Thymus (tissue), 11 donors: ENCODE data around the gene KMT5B. TPM values are rescaled to one million over a fixed set of nuclear protein-coding genes. Genes with fewer than 3 reads are reported as not detected.

Experiments
- DNase-seq, 9 donors: peaks; one replicate each; pipeline ENCODE4 v3.0.0-alpha.2; 2013; ENCODE audit warnings: low spot score in 9 of 9, low read depth in 6 of 9, missing footprints in 1 of 9
- H3K27ac ChIP-seq, 2 donors: one replicate each; pipeline ENCODE4 v1.5.1; 2013; ENCODE audit warnings: control low read depth in 1 of 2, low read depth in 1 of 2, low read length in 1 of 2, mild to moderate bottlenecking in 1 of 2, moderate library complexity in 1 of 2
- H3K27me3 ChIP-seq, 2 donors: one replicate each; pipeline ENCODE4 v1.5.1; 2013; ENCODE audit warnings: low read length in 1 of 2; ENCODE audit not compliant: control insufficient read depth in 2 of 2, insufficient read depth in 1 of 2
- H3K36me3 ChIP-seq, 2 donors: one replicate each; pipeline ENCODE4 v1.5.1; 2013; ENCODE audit warnings: low read length in 1 of 2, mild to moderate bottlenecking in 1 of 2, moderate library complexity in 1 of 2; ENCODE audit not compliant: control insufficient read depth in 2 of 2, insufficient read depth in 2 of 2
- H3K4me1 ChIP-seq, 2 donors: one replicate each; pipeline ENCODE4 v1.5.1; 2013; ENCODE audit warnings: low read length in 2 of 2; ENCODE audit not compliant: control insufficient read depth in 2 of 2, insufficient read depth in 2 of 2
- H3K4me3 ChIP-seq, 2 donors: one replicate each; pipeline ENCODE4 v1.5.1; 2013; ENCODE audit warnings: low read length in 2 of 2, control low read depth in 1 of 2, mild to moderate bottlenecking in 1 of 2
- H3K9me3 ChIP-seq, 2 donors: one replicate each; pipeline ENCODE4 v1.5.1; 2013; ENCODE audit warnings: low read length in 1 of 2, mild to moderate bottlenecking in 1 of 2; ENCODE audit not compliant: control insufficient read depth in 2 of 2, insufficient read depth in 1 of 2
- WGBS: extraction: QIAGEN DNeasy Blood & Tissue Kit; methylation state at CpG from one replicate; pipeline ENCODE4 v1.1.7; 2013; 5-methylcytosine and 5-hydroxymethylcytosine counted together
- polyA plus RNA-seq: library from polyadenylated mRNA; stranded (reverse); fragments of 200-250 nt; gene quantifications from one replicate; pipeline ENCODE4 v1.2.3, GENCODE V29; 2013
- total RNA-seq: library from RNA; stranded (reverse); fragments of 120-200 nt; gene quantifications from one replicate; pipeline ENCODE4 v1.2.4, GENCODE V29; 2013
- donor health status: healthy.

KMT5B gene
- total and polyA plus RNA-seq, 2 donors: 32.7 to 33.1 TPM

DNA sequence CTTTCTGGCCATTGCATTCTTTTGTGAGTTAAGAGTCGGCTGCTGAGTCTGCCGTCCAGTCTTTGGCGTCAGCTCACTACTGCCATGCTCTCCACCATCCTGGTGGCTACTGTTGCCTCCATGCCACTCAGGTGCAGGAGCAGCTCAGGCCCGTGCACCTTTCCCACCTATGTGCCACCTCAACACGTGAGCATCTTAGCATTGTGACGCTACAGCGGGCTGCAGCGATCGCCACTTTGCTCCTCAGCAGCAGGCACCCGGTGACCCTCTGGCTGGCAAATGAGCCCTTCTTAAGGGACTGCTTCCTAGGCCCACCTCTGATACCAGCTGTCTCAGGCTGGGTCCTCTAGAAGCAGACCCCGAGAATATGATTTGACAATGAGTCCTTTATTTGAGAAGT lies 11.5 kb upstream of the KMT5B start:
- no peaks in the 10 kb centered on the region for H3K4me1 ChIP-seq
- DNase-seq: no peak

DNA sequence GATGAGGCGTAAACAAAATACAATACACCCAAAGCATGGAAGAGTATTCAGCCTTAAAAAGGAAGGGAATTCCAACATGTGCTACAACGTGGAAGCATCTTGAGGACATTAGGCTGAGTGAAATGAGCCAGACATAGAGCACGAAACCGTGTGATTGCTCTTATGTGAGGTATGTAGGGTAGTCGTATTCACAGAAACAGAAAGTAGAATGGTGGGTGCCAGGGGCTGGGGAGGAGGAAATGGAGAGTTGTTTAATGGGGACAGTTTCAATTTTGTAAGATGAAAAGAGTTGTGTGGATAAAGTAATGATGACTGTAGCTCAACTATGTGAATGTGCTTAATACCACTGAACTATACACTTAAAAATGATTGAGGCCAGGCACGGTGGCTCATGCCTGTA lies 10.2 kb upstream of the KMT5B start:
- Histone ChIP-seq H3K36me3 (no peaks in the 10 kb centered on the region), H3K27ac (no peak overlapping the region), H3K27me3 (peaks cover 0 to 2% of the 10 kb centered on the region in 2 donors), H3K9me3 (no peaks in the 10 kb centered on the region), H3K4me1 (no peaks in the 10 kb centered on the region), H3K4me3 (no peak overlapping the region)
- no peak for DNase-seq
- WGBS: 89% methylated on average over 6 of the region's 6 CpGs

More for the DNA sequence above, 11.5 kb upstream of the KMT5B start:
- Histone ChIP-seq H3K36me3 (no peaks in the 10 kb centered on the region), H3K27me3 (no peaks in the 10 kb centered on the region), H3K9me3 (no peaks in the 10 kb centered on the region), H3K27ac (no peak overlapping the region), H3K4me3 (no peak overlapping the region)
- 98% methylated on average over 11 of the region's 11 CpGs for WGBS

DNA sequence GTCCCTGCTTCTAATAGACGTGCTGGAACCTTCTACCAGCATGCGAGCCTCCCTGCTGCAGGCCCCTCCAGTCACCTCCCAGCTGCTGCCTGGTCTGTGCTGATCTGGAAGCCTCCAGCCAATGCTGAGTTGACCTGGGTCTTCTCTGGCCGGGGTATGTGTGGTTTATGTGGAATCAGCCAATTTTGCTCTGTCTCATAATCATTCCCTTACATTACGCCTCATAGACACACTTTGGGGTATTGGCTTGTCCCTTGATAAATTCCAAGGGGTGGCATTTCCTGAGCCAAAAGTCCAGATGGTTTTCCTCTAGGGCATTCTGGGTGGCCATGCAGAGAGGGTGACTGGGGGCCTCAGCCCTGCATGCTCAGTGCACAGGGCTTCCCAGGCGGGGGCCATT lies 8.3 kb upstream of the KMT5B start:
- WGBS: 96% methylated on average over 5 of the region's 5 CpGs
- Histone ChIP-seq H3K9me3 (no peaks in the 10 kb centered on the region), H3K27ac (no peak overlapping the region), H3K4me3 (no peak overlapping the region), H3K27me3 (peaks cover 3 to 16% of the 10 kb centered on the region in 2 donors), H3K4me1 (no peaks in the 10 kb centered on the region), H3K36me3 (no peaks in the 10 kb centered on the region)
- no peak for DNase-seq

DNA sequence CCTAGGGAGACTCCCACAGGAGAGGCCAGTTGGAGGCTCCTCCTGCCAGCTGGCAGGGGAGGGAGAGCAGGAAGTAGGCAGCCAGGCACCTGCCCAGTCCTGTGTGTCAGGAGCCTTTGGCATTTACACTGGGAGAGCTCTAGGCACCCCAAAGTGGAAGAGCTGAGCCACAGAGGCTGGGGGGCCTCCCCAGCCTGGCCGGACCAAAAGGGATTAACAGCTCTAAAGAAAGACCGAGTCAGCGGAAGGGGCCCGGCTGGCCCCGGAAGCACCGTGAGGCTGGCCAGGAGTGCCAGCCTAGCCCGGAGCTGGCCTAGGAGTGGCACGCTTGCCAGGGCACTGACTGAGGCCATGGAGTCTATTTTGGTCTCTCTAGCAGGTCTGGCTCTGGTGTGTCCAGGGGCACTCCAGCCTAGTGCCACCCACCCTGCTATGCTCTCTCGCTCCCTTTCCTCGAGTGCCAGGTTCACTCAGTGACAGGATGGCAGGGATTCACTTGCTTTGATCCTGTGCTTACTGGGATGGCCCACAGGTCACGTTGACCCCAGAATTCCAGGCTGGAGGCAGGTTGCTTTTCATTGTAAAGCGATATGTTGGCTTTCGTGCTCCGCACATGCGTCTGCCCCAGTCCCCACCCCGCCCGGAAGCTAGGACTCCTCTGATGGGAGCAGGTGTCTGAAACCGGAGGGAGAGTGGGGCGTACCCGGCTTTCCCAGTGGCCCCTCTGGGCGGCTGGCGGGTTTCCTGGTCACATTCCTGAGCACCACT lies 3.3 kb upstream of the KMT5B start:
- Histone ChIP-seq H3K4me1 (peaks cover 8 to 16% of the 10 kb centered on the region in 2 donors), H3K36me3 (no peaks in the 10 kb centered on the region), H3K9me3 (peaks cover 0 to 3% of the 10 kb centered on the region in 2 donors), H3K27me3 (peaks cover 7 to 41% of the 10 kb centered on the region in 2 donors), H3K4me3 (no peak overlapping the region), H3K27ac (no peak overlapping the region)
- DNase-seq: no peak
- WGBS: 93% methylated on average over 22 of the region's 22 CpGs

DNA sequence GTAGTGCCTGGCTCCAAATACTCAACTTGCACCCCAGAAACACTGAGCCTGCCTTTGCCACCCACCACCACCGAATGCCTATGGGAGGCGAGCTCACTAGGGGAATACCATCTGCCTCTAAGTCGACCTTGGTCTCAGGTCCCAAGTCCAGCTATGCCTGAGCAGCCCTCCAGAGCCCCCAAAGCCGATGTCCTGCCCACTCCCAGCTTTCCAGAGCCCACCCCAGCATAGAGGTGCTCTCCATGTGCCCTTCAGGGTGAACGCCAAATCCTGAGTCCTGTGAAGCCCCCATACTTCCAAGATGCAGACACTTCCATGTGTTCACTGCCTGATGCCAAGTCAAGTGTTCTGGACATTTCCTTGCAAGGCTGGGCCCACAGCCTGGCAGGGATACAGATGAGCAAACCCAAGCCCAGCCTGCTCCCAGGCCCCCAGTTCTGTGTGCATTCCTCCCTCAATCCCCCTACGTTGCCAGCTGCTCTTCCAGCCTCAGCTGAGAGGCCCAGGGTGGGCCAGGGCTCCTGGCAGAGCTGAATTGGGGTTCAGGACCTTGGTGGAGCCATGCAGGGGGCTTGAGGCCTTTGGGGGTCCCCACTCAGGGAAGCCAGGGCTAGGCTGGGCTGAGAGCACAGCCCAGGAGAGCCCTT lies 2.6 kb upstream of the KMT5B start:
- 94% methylated on average over 6 of the region's 6 CpGs for WGBS
- H3K27me3 ChIP-seq: peaks cover 7 to 41% of the 10 kb centered on the region in 2 donors
- no peak for DNase-seq
- H3K36me3 ChIP-seq: no peaks in the 10 kb centered on the region
- peaks cover 0 to 3% of the 10 kb centered on the region in 2 donors for H3K9me3 ChIP-seq
- no peak overlapping the region for H3K27ac ChIP-seq
- H3K4me3 ChIP-seq: no peak overlapping the region
- peaks cover 10 to 21% of the 10 kb centered on the region in 2 donors for H3K4me1 ChIP-seq

DNA sequence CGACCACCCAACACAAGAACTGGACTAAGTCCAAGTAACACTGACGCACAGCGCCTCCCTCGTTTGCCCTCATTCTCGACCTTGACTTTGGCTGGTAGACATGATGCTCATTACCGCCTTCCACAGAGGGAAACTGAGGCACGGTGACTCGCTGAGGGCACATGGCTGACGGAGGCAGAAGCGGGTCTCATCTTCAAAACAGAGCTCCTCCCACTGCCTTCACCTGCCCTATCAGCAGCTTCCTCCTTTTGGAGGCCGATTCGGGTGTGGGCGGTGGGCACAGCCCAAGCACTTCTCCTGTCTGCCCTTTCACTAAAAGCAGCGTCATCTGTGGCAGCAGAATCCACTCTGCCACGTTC lies 2.0 kb upstream of the KMT5B start:
- WGBS: 60% methylated on average over 15 of the region's 15 CpGs
- DNase-seq: peak in 2 of 9 donors; percentile 16 to 25
- Histone ChIP-seq H3K4me3 (no peak overlapping the region), H3K9me3 (peaks cover 0 to 3% of the 10 kb centered on the region in 2 donors), H3K27ac (no peak overlapping the region), H3K27me3 (peaks cover 7 to 41% of the 10 kb centered on the region in 2 donors), H3K4me1 (peaks cover 10 to 22% of the 10 kb centered on the region in 2 donors), H3K36me3 (no peaks in the 10 kb centered on the region)

DNA sequence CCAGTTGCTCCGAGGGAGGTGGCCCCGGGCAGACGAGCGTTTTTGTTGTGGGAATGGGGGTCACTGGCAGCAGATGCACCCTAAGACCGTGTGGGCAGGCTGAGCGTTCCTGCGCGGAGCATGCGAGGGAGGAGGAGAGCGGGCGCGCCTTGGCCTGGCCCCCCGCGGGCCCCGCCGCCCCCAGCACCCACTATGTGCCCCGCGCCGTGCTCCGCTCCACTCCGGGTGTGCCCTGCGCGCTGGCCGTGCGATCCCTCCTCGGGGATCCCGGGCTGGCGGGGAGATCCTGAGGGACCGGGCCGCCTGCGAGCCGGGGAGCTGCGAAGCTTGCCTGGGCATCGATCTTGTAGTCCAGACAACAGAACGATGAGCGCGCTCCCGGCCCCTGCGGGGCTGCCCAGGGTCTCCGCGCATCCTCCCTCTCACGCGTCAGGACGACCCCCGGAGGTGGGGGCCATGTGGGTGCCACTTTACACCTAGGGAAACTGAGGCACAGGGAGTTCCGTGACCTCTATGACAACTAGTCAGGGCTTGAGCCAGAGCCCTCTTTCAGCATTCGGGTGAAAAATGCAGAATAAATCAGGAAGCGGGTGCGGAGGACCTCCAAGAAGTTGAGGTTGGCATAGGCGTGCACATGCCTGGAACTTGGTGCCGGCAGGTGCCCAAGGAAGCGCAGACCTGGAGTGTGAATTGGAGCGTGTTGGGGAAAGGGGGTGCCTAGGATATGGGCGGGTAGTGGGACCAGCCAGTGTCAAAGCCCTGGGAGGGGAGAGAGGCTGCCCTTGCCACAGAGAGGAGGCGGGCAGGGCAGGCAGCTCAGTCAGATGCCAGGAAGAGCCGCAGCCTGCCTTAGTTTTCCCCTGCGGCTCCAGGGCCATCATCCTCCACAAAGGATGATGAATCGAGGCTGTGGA lies 1.3 kb upstream of the KMT5B start:
- WGBS: 18% methylated on average over 58 of the region's 58 CpGs
- Histone ChIP-seq H3K27ac (peak overlapping the region; percentile 80 to 92), H3K36me3 (no peaks in the 10 kb centered on the region), H3K4me3 (peak overlapping the region; percentile 86 to 95), H3K4me1 (peaks cover 13 to 24% of the 10 kb centered on the region in 2 donors), H3K9me3 (peaks cover 0 to 3% of the 10 kb centered on the region in 2 donors), H3K27me3 (peaks cover 7 to 41% of the 10 kb centered on the region in 2 donors)
- DNase-seq: no peak

DNA sequence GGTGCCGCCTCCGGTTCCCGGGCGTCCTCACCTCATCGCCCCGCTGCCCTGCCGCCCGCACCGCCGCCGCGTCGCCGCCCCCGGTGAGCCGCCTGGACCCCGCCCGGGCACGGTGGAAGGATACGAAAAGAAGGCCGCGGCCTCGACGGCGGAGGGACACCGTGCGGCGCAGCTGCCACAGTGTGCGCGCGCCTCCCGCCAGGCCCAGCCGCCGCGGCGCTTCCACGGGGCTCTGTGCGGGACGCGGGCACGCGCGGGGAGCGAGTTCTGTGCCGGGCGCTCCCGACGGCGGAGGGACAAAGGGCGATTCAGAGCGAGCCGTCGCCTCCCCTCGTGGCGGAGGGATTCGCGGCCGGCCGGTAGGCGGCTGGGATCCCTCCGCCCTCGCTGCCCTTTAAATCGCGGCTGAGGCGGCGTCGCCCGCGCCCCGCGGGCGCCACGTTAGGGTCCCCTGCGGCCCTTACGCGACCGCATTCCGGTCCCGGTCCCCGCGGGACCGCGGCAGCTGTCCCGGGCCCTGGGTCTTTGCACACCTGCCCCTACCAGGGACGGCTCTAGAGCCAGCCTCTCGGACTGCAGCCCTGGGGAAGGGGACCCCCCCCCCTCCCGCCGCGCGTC lies 568 bp upstream of the KMT5B start:
- H3K27me3 ChIP-seq: peaks cover 7 to 41% of the 10 kb centered on the region in 2 donors
- peaks cover 15 to 29% of the 10 kb centered on the region in 2 donors for H3K4me1 ChIP-seq
- peaks cover 0 to 3% of the 10 kb centered on the region in 2 donors for H3K9me3 ChIP-seq
- H3K27ac ChIP-seq: peak overlapping the region; percentile 80 to 92
- H3K4me3 ChIP-seq: peak overlapping the region; percentile 86 to 95
- WGBS: under 1% methylated on average over 90 of the region's 90 CpGs
- no peaks in the 10 kb centered on the region for H3K36me3 ChIP-seq
- DNase-seq: peak; percentile 56 to 96 (median 88)
